Measurements from ENCODE around the gene EDEM1.

Gene EDEM1

GRCh38 chr3:5260992-5261501 is 73.5 kb downstream of the EDEM1 start:
- TF ChIP-seq CTCF (IDR thresholded peaks at IDR 0.05; ENCODE audit: low read depth, low read length): no peak
- no peak for DNase-seq (ENCODE audit: extremely low read depth, low read depth)

- no peak for DNase-seq (ENCODE audit: extremely low read depth, low read depth)
- TF ChIP-seq CTCF (IDR thresholded peaks at IDR 0.05; ENCODE audit: low read depth, low read length): no peak
Measured at GRCh38 chr3:5262507-5262906, 75.0 kb downstream of the EDEM1 start.

- no peak for TF ChIP-seq CTCF (IDR thresholded peaks at IDR 0.05; ENCODE audit: low read depth, low read length)
Measured at GRCh38 chr3:5264093-5264600, 76.6 kb downstream of the EDEM1 start.

GRCh38 chr3:5264896-5265770 is 77.6 kb downstream of the EDEM1 start:
- no peak for TF ChIP-seq CTCF (IDR thresholded peaks at IDR 0.05; ENCODE audit: low read depth, low read length)
- no peak for DNase-seq (ENCODE audit: extremely low read depth, low read depth)

More at GRCh38 chr3:5264093-5264600, 76.6 kb downstream of the EDEM1 start:
- DNase-seq (ENCODE audit: extremely low read depth, low read depth): no peak

- DNase-seq (ENCODE audit: extremely low read depth, low read depth): no peak
- TF ChIP-seq CTCF (IDR thresholded peaks at IDR 0.05; ENCODE audit: low read depth, low read length): no peak
Measured at GRCh38 chr3:5267252-5267651, 79.7 kb downstream of the EDEM1 start.

GRCh38 chr3:5267889-5268288 is 80.4 kb downstream of the EDEM1 start:
- no peak for TF ChIP-seq CTCF (IDR thresholded peaks at IDR 0.05; ENCODE audit: low read depth, low read length)
- DNase-seq (ENCODE audit: extremely low read depth, low read depth): no peak
